ENCODE measurements around the gene ALS2. TPM values are rescaled to one million over a fixed set of nuclear protein-coding genes. Genes with fewer than 3 reads are reported as not detected.

Gene ALS2
- total RNA-seq = 19.3 and 47.9 TPM in 2 replicates

GRCh38 chr2:201780674-201781493 lies at the start of gene ALS2:
Gene ALS2, minus strand, starts transcription at chr2:201780933. Its CDS starts 12,048 bp downstream, at chr2:201768885.

GRCh38 chr2:201806442-201807170 lies 25.9 kb upstream of the ALS2 start, which contains the start of gene CDK15:
Gene CDK15, plus strand, starts transcription at chr2:201806537. Its CDS starts 128 bp downstream, at chr2:201806665.

GRCh38 chr2:201698588-201699226 lies 82.0 kb downstream of the ALS2 start, which contains the start of gene MPP4:
Gene MPP4, minus strand, starts transcription at chr2:201698644. Its CDS starts 4,690 bp downstream, at chr2:201693954.

Other genes with a start within 250 kb of the ALS2 start
- gene TMEM237, start 137.4 kb downstream of the ALS2 start, total RNA-seq = 13.6 and 46.9 TPM in 2 replicates
- gene MPP4, start 82.3 kb downstream of the ALS2 start, total RNA-seq = 4.2 and 4.7 TPM in 2 replicates
- not detected in 2 replicates for gene CDK15, start 25.6 kb upstream of the ALS2 start, total RNA-seq

Data from bladder microvascular endothelial cell (primary cell).